22Rv1 (cell line): ENCODE results near the gene SLC7A14.

Source experiments
- CTCF ChIP-seq: fragments of 450-650 bp; IDR thresholded peaks from 2 replicates; pipeline ENCODE4 v1.5.1; 2017; ENCODE audit warnings: mild to moderate bottlenecking
- ZFX ChIP-seq: fragments of 450-650 bp; IDR thresholded peaks from 2 replicates; pipeline ENCODE4 v1.6.1; 2017; ENCODE audit warnings: antibody characterized with exemption, borderline replicate concordance

GRCh38 chr3:170558427-170558826 lies 27.4 kb downstream of the SLC7A14 start:
- TF ChIP-seq CTCF: no peak
- TF ChIP-seq ZFX: no peak
